Activated CD4-positive, alpha-beta T cell treated with anti-CD3 and anti-CD28 coated beads for 36 hours (primary cell): Measurements from ENCODE around the gene TRABD2B. TPM values are rescaled to one million over a fixed set of nuclear protein-coding genes. Genes with fewer than 3 reads are reported as not detected.

Experiments
- ATAC-seq: fragments of 200-7000 bp; cut with Tn5 transposase; one replicate; pipeline ENCODE4 v1.10.0; 2021; ENCODE audit warnings: mild to moderate bottlenecking, moderate library complexity
- CTCF ChIA-PET: fragments of 350-600 bp; sonication (Branson Sonifier 250); formaldehyde crosslinking; loops from one replicate; lab custom pipeline; 2021; ENCODE audit warnings: antibody characterized with exemption; lab: Charles Lee
- POLR2A ChIA-PET: fragments of 350-600 bp; sonication (Branson Sonifier 250); formaldehyde crosslinking; loops from one replicate; lab custom pipeline; 2021; ENCODE audit warnings: antibody characterized with exemption, inconsistent platforms; lab: Charles Lee
- DNase-seq: peaks from one replicate; pipeline ENCODE4 v3.0.0-alpha.2; 2020
- H3K27ac Mint-ChIP-seq: one replicate; pipeline ENCODE4 v1.8.0; 2021; ENCODE audit warnings: mixed read lengths
- H3K27me3 Mint-ChIP-seq: one replicate; pipeline ENCODE4 v1.8.0; 2021; ENCODE audit warnings: mixed read lengths
- H3K36me3 Mint-ChIP-seq: one replicate; pipeline ENCODE4 v1.8.0; 2021; ENCODE audit warnings: low read depth, mixed read lengths
- H3K4me1 Mint-ChIP-seq: one replicate; pipeline ENCODE4 v1.8.0; 2021; ENCODE audit warnings: mixed read lengths
- H3K4me3 Mint-ChIP-seq: one replicate; pipeline ENCODE4 v1.8.0; 2021; ENCODE audit warnings: mild to moderate bottlenecking, moderate library complexity, mixed read lengths
- H3K9me3 Mint-ChIP-seq: one replicate; pipeline ENCODE4 v1.8.0; 2021; ENCODE audit warnings: low read depth, mixed read lengths
- intact Hi-C, 2 experiments: fragments of 100-400 bp; cut with DNase I in 1 of 2; cut with micrococcal nuclease in 1 of 2; formaldehyde crosslinking; loops; one replicate each; pipeline versions ENCODE4 v1.14.2 to v1.15.1; 2022 to 2024; cut with DNase I, micrococcal nuclease
- total RNA-seq, 2 experiments: library from RNA; stranded (reverse); gene quantifications; one replicate each; pipeline ENCODE4 v1.2.3, GENCODE V29; 2021

Gene TRABD2B
- total RNA-seq, 2 experiments from 2014 or later: not detected

GRCh38 chr1:47711184-47711847, 285.9 kb downstream of the TRABD2B start:
- ATAC-seq (no peak), DNase-seq (no peak)
- H3K36me3 Mint-ChIP-seq: no peaks in the 10 kb centered on the region
- peaks cover 5% of the 10 kb centered on the region for H3K4me1 Mint-ChIP-seq
- H3K4me3 Mint-ChIP-seq: no peak overlapping the region
- CTCF ChIA-PET: interaction anchor here (0.7 to 3.6 kb wide), 13 partner anchors 9 to 532 kb away, joined by 3 to 28 read pairs (median 4); partner anchors contain the start of gene FOXD2
- peaks cover 61% of the 10 kb centered on the region for H3K27me3 Mint-ChIP-seq
- intact Hi-C loops: loop anchor here (2.0 kb wide), 2 partner anchors 183 to 275 kb away; no protein-coding TSS in a partner anchor
- POLR2A ChIA-PET: no interaction called here
- H3K9me3 Mint-ChIP-seq: no peaks in the 10 kb centered on the region
- no peak overlapping the region for H3K27ac Mint-ChIP-seq

Other genes with a start within 250 kb of the TRABD2B start
- not detected for gene SLC5A9, start 225.3 kb upstream of the TRABD2B start, total RNA-seq